Activated CD4-positive, alpha-beta T cell treated with anti-CD3 and anti-CD28 coated beads for 36 hours (primary cell): ENCODE measurements around the gene U2AF2. TPM values are rescaled to one million over a fixed set of nuclear protein-coding genes. Genes with fewer than 3 reads are reported as not detected.
A peak's percentile ranks its signal among the peaks of the same experiment; 100 is the strongest.

ENCODE experiments used
- ATAC-seq: fragments of 200-7000 bp; cut with Tn5 transposase; one replicate; pipeline ENCODE4 v1.10.0; 2021; ENCODE audit warnings: mild to moderate bottlenecking, moderate library complexity
- CTCF ChIA-PET: fragments of 350-600 bp; sonication (Branson Sonifier 250); formaldehyde crosslinking; loops from one replicate; lab custom pipeline; 2021; ENCODE audit warnings: antibody characterized with exemption; lab: Charles Lee
- POLR2A ChIA-PET: fragments of 350-600 bp; sonication (Branson Sonifier 250); formaldehyde crosslinking; loops from one replicate; lab custom pipeline; 2021; ENCODE audit warnings: antibody characterized with exemption, inconsistent platforms; lab: Charles Lee
- DNase-seq: peaks from one replicate; pipeline ENCODE4 v3.0.0-alpha.2; 2020
- H3K27ac Mint-ChIP-seq: one replicate; pipeline ENCODE4 v1.8.0; 2021; ENCODE audit warnings: mixed read lengths
- H3K27me3 Mint-ChIP-seq: one replicate; pipeline ENCODE4 v1.8.0; 2021; ENCODE audit warnings: mixed read lengths
- H3K36me3 Mint-ChIP-seq: one replicate; pipeline ENCODE4 v1.8.0; 2021; ENCODE audit warnings: low read depth, mixed read lengths
- H3K4me1 Mint-ChIP-seq: one replicate; pipeline ENCODE4 v1.8.0; 2021; ENCODE audit warnings: mixed read lengths
- H3K4me3 Mint-ChIP-seq: one replicate; pipeline ENCODE4 v1.8.0; 2021; ENCODE audit warnings: mild to moderate bottlenecking, moderate library complexity, mixed read lengths
- H3K9me3 Mint-ChIP-seq: one replicate; pipeline ENCODE4 v1.8.0; 2021; ENCODE audit warnings: low read depth, mixed read lengths
- intact Hi-C, 2 experiments: fragments of 100-400 bp; cut with DNase I in 1 of 2; cut with micrococcal nuclease in 1 of 2; formaldehyde crosslinking; loops; one replicate each; pipeline versions ENCODE4 v1.14.2 to v1.15.1; 2022 to 2024; cut with DNase I, micrococcal nuclease
- total RNA-seq, 2 experiments: library from RNA; stranded (reverse); gene quantifications; one replicate each; pipeline ENCODE4 v1.2.3, GENCODE V29; 2021

The U2AF2 gene
- 100 to 1,000 TPM; 252 to 292 TPM for total RNA-seq

GRCh38 chr19:55654868-55655647, at the start of gene U2AF2:
Gene U2AF2 (plus strand): TSS chr19:55655035. CDS start chr19:55655105, 70 bp downstream.
- Mint-ChIP-seq H3K4me3 (peak within 1 kb of the TSS; percentile 86), H3K36me3 (peaks cover 30% of the 10 kb centered on the region), H3K27me3 (no peaks in the 10 kb centered on the region), H3K9me3 (no peaks in the 10 kb centered on the region), H3K4me1 (peaks cover 37% of the 10 kb centered on the region), H3K27ac (peak within 1 kb of the TSS; percentile 98)
- ChIA-PET CTCF (interaction anchor here (0.6 to 1.7 kb wide), 26 partner anchors 8 to 1515 kb away, joined by 3 to 24 read pairs (median 5); partner anchors contain the start of genes FIZ1, MBOAT7, NAT14 and TMEM238), POLR2A (interaction anchor here (0.8 to 1.5 kb wide), 12 partner anchors 9 to 466 kb away, joined by 3 to 12 read pairs (median 4); partner anchors contain the start of genes FIZ1, TMEM238, ZNF524 and ZNF628)
- intact Hi-C loops = loop anchor here (1.0 to 10.0 kb wide), 17 partner anchors 12 to 1790 kb away; partner anchors contain the start of genes EPN1 (in 2 of the 2), FIZ1 (in 2 of the 2), MYADM (in 1 of the 2) and PPP1R12C (in 1 of the 2)
- DNase-seq = peak; percentile 99
- ATAC-seq = peak; percentile 47

GRCh38 chr19:55605207-55605636, 49.6 kb upstream of the U2AF2 start:
- DNase-seq = peak; percentile 100
- ChIA-PET CTCF (interaction anchor here (0.6 to 4.1 kb wide), 9 partner anchors 15 to 669 kb away, joined by 3 to 33 read pairs (median 10); partner anchors contain the start of genes KMT5C and ZNF784), POLR2A (no interaction called here)
- peak; percentile 87 for ATAC-seq
- Mint-ChIP-seq H3K27me3 (no peaks in the 10 kb centered on the region), H3K27ac (peak overlapping the region; percentile 96), H3K4me1 (peaks cover 57% of the 10 kb centered on the region), H3K4me3 (peak overlapping the region; percentile 88), H3K36me3 (peaks cover 34% of the 10 kb centered on the region), H3K9me3 (no peaks in the 10 kb centered on the region)
- intact Hi-C loops = loop anchor here (1.0 to 10.0 kb wide), 16 partner anchors 18 to 1468 kb away; partner anchors contain the start of genes CNOT3 (in 1 of the 2), DNAAF3 (in 1 of the 2), ISOC2 (in 1 of the 2) and KMT5C (in 1 of the 2)

- CTCF ChIA-PET = interaction anchor here (0.6 to 4.1 kb wide), 26 partner anchors 9 to 669 kb away, joined by 3 to 33 read pairs (median 4); partner anchors contain the start of genes KMT5C, ZNF628 and ZNF784
- Mint-ChIP-seq H3K36me3 (peaks cover 34% of the 10 kb centered on the region), H3K9me3 (no peaks in the 10 kb centered on the region), H3K27ac (peak within 1 kb of the TSS; percentile 96), H3K4me1 (peaks cover 60% of the 10 kb centered on the region), H3K4me3 (peak within 1 kb of the TSS; percentile 88), H3K27me3 (no peaks in the 10 kb centered on the region)
- ATAC-seq (peak; percentile 46), DNase-seq (peak; percentile 88)
- POLR2A ChIA-PET = interaction anchor here (1.1 to 1.6 kb wide), 2 partner anchors 15 to 1157 kb away, joined by 4 read pairs; partner anchors contain the start of gene LENG8
- intact Hi-C loops = loop anchor here (1.0 to 10.0 kb wide), 18 partner anchors 15 to 1469 kb away; partner anchors contain the start of genes CNOT3 (in 1 of the 2), DNAAF3 (in 1 of the 2), ISOC2 (in 1 of the 2) and KMT5C (in 1 of the 2)
These were observed 49.0 kb upstream of the U2AF2 start, which contains the start of gene ZNF865 for GRCh38 chr19:55605637-55606470. Gene ZNF865 (plus strand): TSS chr19:55605647. CDS start chr19:55613619, 7,972 bp downstream.

GRCh38 chr19:55606471-55606787, 48.4 kb upstream of the U2AF2 start:
- ATAC-seq = no peak
- no peaks in the 10 kb centered on the region for H3K27me3 Mint-ChIP-seq
- POLR2A ChIA-PET = interaction anchor here (1.1 to 1.6 kb wide), 2 partner anchors 14 to 1158 kb away, joined by 4 read pairs; partner anchors contain the start of gene LENG8

GRCh38 chr19:55606817-55607216, 48.0 kb upstream of the U2AF2 start:
- ChIA-PET POLR2A (interaction anchor here (1.1 to 1.6 kb wide), 2 partner anchors 14 to 1158 kb away, joined by 4 read pairs; partner anchors contain the start of gene LENG8), CTCF (interaction anchor here (0.6 to 4.1 kb wide), 23 partner anchors 10 to 267 kb away, joined by 3 to 33 read pairs (median 4); partner anchors contain the start of genes KMT5C, ZNF628 and ZNF784)
- peak overlapping the region; percentile 88 for H3K4me3 Mint-ChIP-seq
- H3K27me3 Mint-ChIP-seq = no peaks in the 10 kb centered on the region
- no peaks in the 10 kb centered on the region for H3K9me3 Mint-ChIP-seq
- H3K4me1 Mint-ChIP-seq = peaks cover 55% of the 10 kb centered on the region
- peak overlapping the region; percentile 92 for H3K27ac Mint-ChIP-seq
- intact Hi-C loops = loop anchor here (1.0 to 10.0 kb wide), 4 partner anchors 14 to 442 kb away; partner anchors contain the start of genes DNAAF3 (in 1 of the 2), ZNF580 (in 1 of the 2) and ZNF581 (in 1 of the 2)
- ATAC-seq (no peak), DNase-seq (no peak)
- H3K36me3 Mint-ChIP-seq = peaks cover 32% of the 10 kb centered on the region

More at GRCh38 chr19:55606471-55606787, 48.4 kb upstream of the U2AF2 start:
- CTCF ChIA-PET = interaction anchor here (0.6 to 4.1 kb wide), 24 partner anchors 9 to 267 kb away, joined by 3 to 33 read pairs (median 4); partner anchors contain the start of genes KMT5C, ZNF628 and ZNF784
- peak overlapping the region; percentile 92 for H3K27ac Mint-ChIP-seq
- H3K36me3 Mint-ChIP-seq = peaks cover 34% of the 10 kb centered on the region
- intact Hi-C loops = loop anchor here (1.0 to 10.0 kb wide), 4 partner anchors 14 to 442 kb away; partner anchors contain the start of genes DNAAF3 (in 1 of the 2), ZNF580 (in 1 of the 2) and ZNF581 (in 1 of the 2)
- peak overlapping the region; percentile 88 for H3K4me3 Mint-ChIP-seq
- H3K4me1 Mint-ChIP-seq = peaks cover 55% of the 10 kb centered on the region
- no peaks in the 10 kb centered on the region for H3K9me3 Mint-ChIP-seq
- no peak for DNase-seq

GRCh38 chr19:55609326-55609725, 45.5 kb upstream of the U2AF2 start:
- Mint-ChIP-seq H3K27me3 (no peaks in the 10 kb centered on the region), H3K36me3 (peaks cover 29% of the 10 kb centered on the region), H3K4me3 (no peak overlapping the region), H3K4me1 (peaks cover 51% of the 10 kb centered on the region), H3K27ac (no peak overlapping the region), H3K9me3 (no peaks in the 10 kb centered on the region)
- CTCF ChIA-PET = interaction anchor here (1.2 to 2.9 kb wide), 2 partner anchors 23 to 468 kb away, joined by 4 to 9 read pairs; no protein-coding TSS in a partner anchor
- intact Hi-C loops = loop anchor here (5.0 to 10.0 kb wide), 2 partner anchors 33 to 445 kb away; partner anchors contain the start of genes DNAAF3 (in 1 of the 2), ZNF580 (in 1 of the 2) and ZNF581 (in 1 of the 2)
- no peak for DNase-seq
- POLR2A ChIA-PET = no interaction called here
- ATAC-seq = no peak

- Mint-ChIP-seq H3K36me3 (peaks cover 30% of the 10 kb centered on the region), H3K4me3 (no peak overlapping the region), H3K27me3 (no peaks in the 10 kb centered on the region), H3K9me3 (no peaks in the 10 kb centered on the region), H3K4me1 (peaks cover 39% of the 10 kb centered on the region), H3K27ac (peak overlapping the region; percentile 24)
- CTCF ChIA-PET = interaction anchor here (1.4 kb wide), 1 partner anchor 46 kb away, joined by 3 read pairs; no protein-coding TSS in a partner anchor
- POLR2A ChIA-PET = no interaction called here
- intact Hi-C loops = no loop called here
- ATAC-seq = no peak
- DNase-seq = no peak
These were observed 43.4 kb upstream of the U2AF2 start for GRCh38 chr19:55611300-55611982.

GRCh38 chr19:55611983-55612645, 42.7 kb upstream of the U2AF2 start:
- ChIA-PET POLR2A (no interaction called here), CTCF (interaction anchor here (1.4 kb wide), 1 partner anchor 46 kb away, joined by 3 read pairs; no protein-coding TSS in a partner anchor)
- no peaks in the 10 kb centered on the region for H3K27me3 Mint-ChIP-seq
- H3K9me3 Mint-ChIP-seq = no peaks in the 10 kb centered on the region
- intact Hi-C loops = no loop called here
- no peak overlapping the region for H3K4me3 Mint-ChIP-seq
- DNase-seq (no peak), ATAC-seq (no peak)
- H3K4me1 Mint-ChIP-seq = peaks cover 32% of the 10 kb centered on the region
- H3K27ac Mint-ChIP-seq = peak overlapping the region; percentile 24
- peaks cover 30% of the 10 kb centered on the region for H3K36me3 Mint-ChIP-seq

GRCh38 chr19:55613396-55613795, 41.4 kb upstream of the U2AF2 start:
- CTCF ChIA-PET = no interaction called here
- no peak overlapping the region for H3K4me3 Mint-ChIP-seq
- intact Hi-C loops = no loop called here

More at GRCh38 chr19:55613396-55613795, 41.4 kb upstream of the U2AF2 start:
- DNase-seq = no peak
- POLR2A ChIA-PET = no interaction called here
- Mint-ChIP-seq H3K27me3 (no peaks in the 10 kb centered on the region), H3K4me1 (peaks cover 23% of the 10 kb centered on the region), H3K9me3 (no peaks in the 10 kb centered on the region), H3K27ac (no peak overlapping the region), H3K36me3 (peaks cover 31% of the 10 kb centered on the region)
- ATAC-seq = no peak
